Effector memory CD8-positive, alpha-beta T cell (primary cell): ENCODE measurements around the gene ADNP.
A peak's percentile ranks its signal among the peaks of the same experiment; 100 is the strongest.
"Not testable (repeated sequence)": the region's sequence is repeated elsewhere in the genome, so short reads cannot be mapped to it uniquely, and the experiment has no call there.

Experiments used
- ATAC-seq: fragments of 150-1000 bp; cut with Tn5 transposase; replicated peaks from 2 replicates; pipeline ENCODE4 v1.10.0; 2021; ENCODE audit warnings: mild to moderate bottlenecking, moderate library complexity
- DNase-seq, 3 experiments: peaks; one replicate each; pipeline ENCODE4 v3.0.0; 2021
- H3K27ac Mint-ChIP-seq, 2 donors: one replicate each; pipeline ENCODE4 v1.8.0; 2022; ENCODE audit warnings: mild to moderate bottlenecking in 2 of 2, mixed read lengths in 2 of 2, moderate library complexity in 2 of 2
- H3K27me3 Mint-ChIP-seq, 2 donors: one replicate each; pipeline ENCODE4 v1.8.0; 2022; ENCODE audit warnings: mixed read lengths in 2 of 2
- H3K36me3 Mint-ChIP-seq: one replicate; pipeline ENCODE4 v1.8.0; 2022; ENCODE audit warnings: mild to moderate bottlenecking, moderate library complexity, mixed read lengths; ENCODE audit not compliant: insufficient read depth
- H3K4me1 Mint-ChIP-seq, 2 donors: one replicate each; pipeline ENCODE4 v1.8.0; 2022; ENCODE audit warnings: low read depth in 2 of 2, mixed read lengths in 2 of 2
- H3K4me3 Mint-ChIP-seq, 2 donors: one replicate each; pipeline ENCODE4 v1.8.0; 2022; ENCODE audit warnings: mild to moderate bottlenecking in 2 of 2, mixed read lengths in 2 of 2, moderate library complexity in 2 of 2
- H3K9me3 Mint-ChIP-seq, 2 donors: one replicate each; pipeline ENCODE4 v1.8.0; 2022; ENCODE audit warnings: mixed read lengths in 2 of 2
- total RNA-seq, 9 experiments: gene quantifications; one replicate each; lab custom pipeline; 2026; lab: John Stamatoyannopoulos, UW

The ADNP gene
- 91.8 to 188 (median 122) reads per million in 9 experiments for total RNA-seq

DNA sequence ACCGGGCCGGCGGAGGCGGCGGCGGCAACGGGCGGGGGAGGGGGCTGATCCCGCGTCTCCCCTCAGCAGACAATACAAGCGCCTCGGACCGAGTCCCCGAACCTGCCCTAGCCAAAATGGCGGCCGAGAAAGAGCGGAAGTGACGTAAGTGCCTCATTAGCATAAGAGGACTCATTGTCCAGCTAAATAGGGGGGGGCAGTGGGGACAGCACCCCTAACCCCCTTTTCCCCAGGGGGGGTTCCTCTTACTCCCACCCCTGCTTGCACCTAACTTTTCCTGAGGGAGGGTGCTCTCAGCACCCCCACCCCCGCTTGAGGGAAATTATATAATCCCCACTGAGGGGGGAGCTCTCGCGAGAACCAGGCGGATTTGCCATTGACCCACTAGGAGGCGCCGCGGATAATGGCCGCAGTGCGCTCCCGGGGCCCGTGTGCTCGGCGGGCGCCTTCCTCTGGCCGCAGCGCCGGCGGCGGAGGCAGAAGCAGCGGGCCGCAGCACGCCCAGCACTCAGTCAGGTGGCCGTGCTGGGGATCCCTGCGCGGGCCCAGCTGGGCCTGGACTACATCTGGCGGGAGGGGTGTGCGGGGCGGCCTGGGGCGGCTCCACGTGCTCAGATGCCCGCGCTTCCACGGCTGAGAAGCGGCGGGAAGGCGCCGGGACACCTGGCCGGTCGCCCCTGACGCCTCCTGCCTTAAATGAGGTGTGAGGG, at the start of gene ADNP:
ADNP (minus strand) TSS at position 132 of the 710 bp plus-strand sequence. CDS start 27,441 bp downstream, outside the sequence.
- no peaks in the 10 kb centered on the region for H3K27me3 Mint-ChIP-seq
- DNase-seq (peak; percentile 90 to 93 (median 90)), ATAC-seq (peak; percentile 68)
- peaks cover 66% of the 10 kb centered on the region for H3K36me3 Mint-ChIP-seq
- H3K27ac Mint-ChIP-seq: peak within 1 kb of the TSS; percentile 98
- H3K4me1 Mint-ChIP-seq: peaks cover 28 to 31% of the 10 kb centered on the region in 2 donors
- peak within 1 kb of the TSS; percentile 96 to 99 for H3K4me3 Mint-ChIP-seq
- no peaks in the 10 kb centered on the region for H3K9me3 Mint-ChIP-seq

DNA sequence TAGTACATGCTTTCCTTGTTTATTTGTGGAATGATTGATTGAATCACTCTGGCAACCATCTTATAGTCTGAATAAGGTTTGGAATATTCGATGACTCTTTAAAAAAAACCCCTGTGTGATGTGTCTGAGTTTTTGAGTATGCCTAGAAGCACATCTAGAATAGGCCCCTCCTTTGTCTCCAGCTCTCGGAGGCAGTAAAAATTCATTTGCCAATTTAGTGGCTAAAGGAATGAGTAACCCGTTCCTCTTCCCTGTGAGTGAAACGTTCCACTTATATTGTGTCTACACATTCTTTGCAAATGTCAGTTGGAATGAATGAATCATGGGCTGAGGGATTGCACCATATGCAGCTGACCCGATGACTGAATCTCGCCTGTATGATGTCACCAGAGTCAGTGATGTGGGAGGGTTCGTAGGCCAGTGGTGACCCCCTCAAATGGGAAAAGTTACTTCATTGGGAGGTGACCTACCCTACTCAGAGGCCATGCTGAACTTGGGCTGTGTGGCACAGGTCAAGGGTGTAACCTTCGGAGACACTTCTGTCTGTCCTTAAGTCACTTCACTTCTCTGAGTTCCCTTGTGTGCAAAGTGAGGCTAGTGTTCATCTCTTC, 48.9 kb upstream of the ADNP start:
- Mint-ChIP-seq H3K36me3 (no peaks in the 10 kb centered on the region), H3K4me1 (peaks cover 0 to 6% of the 10 kb centered on the region in 2 donors), H3K9me3 (no peaks in the 10 kb centered on the region), H3K4me3 (no peak overlapping the region), H3K27me3 (peaks cover 53 to 93% of the 10 kb centered on the region in 2 donors), H3K27ac (peak overlapping the region in 1 of 2 donors; percentile 4)
- DNase-seq (no peak), ATAC-seq (no peak)

DNA sequence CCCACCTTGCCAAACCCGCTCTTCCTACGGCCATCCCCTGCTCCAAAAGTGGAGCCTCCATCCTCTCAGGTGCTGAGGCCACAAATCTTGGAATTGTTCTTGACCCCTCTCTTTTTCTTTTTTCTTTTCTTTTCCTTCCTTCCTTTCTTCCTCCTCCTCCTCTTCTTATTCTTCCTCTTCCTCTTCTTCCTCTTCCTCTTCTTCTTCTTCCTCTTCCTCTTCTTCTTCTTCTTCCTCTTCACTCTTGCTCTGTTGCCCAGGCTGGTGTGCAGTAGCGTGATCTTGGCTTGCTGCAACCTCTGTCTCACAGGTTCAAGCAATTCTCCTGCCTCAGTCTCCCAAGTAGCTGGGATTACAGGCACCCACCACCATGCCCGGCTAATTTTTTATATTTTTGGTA, 47.3 kb upstream of the ADNP start:
- not testable (repeated sequence) for H3K27ac Mint-ChIP-seq, DNase-seq, H3K36me3 Mint-ChIP-seq, ATAC-seq, H3K4me3 Mint-ChIP-seq, H3K4me1 Mint-ChIP-seq, H3K9me3 Mint-ChIP-seq
- peaks cover 47 to 88% of the 10 kb centered on the region in 2 donors for H3K27me3 Mint-ChIP-seq

DNA sequence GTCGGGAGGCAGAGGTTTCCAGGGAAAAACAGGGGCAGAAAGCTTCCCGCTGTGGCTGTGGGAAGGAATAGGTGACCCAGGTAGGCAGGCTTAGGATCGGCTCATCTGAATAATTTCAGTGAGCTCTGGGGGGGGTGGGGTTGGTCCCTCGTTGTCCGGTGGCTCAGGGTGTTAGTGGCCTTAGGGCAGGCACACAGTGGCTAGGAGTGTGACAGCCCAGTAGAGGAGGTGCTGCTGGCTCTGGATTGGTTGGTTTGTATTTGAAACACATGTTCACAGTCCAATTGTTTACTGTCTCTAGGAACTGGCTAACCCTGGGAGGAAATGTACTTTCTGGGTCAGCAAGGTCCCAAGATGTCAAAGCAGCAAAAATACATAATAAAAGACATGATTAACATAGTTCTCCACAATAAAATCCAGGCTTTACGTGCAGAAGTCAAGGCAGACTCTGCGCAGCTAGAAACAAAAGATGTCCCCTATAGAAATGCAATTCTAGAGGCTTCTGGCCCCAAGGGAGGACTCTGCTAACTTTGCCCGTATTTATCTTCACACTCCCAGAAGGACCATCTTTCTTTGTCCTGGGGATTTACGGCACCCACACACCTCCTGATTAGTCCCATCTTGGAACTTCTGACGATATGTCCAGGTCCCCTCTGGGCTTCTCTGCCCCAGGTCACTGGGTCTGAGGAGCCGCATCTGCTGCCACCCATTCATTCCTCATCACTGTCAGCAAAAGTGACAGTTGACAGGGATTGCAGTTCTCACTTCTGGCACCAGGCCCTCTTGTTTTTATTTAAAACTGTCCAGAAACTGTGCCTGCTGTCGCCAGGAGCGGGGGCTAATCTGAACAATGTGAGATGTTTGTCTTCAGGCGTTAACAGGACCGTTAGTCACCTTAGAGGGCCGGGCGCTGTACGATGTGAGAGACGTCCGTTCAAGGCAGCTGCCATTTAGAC, 46.1 kb upstream of the ADNP start:
- no peak overlapping the region for H3K4me3 Mint-ChIP-seq
- ATAC-seq (no peak), DNase-seq (no peak)
- H3K4me1 Mint-ChIP-seq: peaks cover 0 to 6% of the 10 kb centered on the region in 2 donors
- H3K27me3 Mint-ChIP-seq: peaks cover 46 to 84% of the 10 kb centered on the region in 2 donors
- no peaks in the 10 kb centered on the region for H3K36me3 Mint-ChIP-seq
- H3K27ac Mint-ChIP-seq: no peak overlapping the region
- H3K9me3 Mint-ChIP-seq: no peaks in the 10 kb centered on the region

DNA sequence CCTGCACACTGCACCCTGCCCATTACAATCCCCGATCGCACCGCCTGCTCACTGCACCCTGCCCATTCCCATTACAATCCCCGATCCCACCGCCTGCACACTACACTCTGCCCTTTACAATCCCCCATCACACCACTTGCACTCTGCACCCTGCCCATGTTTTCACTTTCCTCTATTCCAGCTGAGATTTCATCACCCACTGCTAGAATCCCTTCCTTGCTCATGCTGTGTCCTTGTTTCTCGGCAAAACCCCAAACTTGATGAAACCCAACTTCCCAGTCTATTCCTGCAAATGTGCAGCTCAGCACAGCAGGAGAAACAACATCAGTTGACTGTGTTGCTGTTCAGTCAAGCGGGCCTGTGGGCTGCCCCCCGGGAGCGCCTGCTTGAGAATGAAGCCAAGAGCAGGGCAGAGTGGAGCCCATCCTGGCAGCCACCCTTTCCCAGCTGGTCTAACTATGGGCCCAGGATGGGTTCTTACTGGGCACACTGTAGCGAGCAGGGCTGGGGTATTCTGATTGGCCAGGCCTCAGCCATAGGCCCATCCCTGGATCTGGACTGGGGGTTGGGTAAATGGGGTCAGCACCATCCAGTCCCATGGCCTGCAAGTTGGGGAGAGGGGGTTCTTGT, 44.6 kb upstream of the ADNP start:
- Mint-ChIP-seq H3K27me3 (peaks cover 45 to 73% of the 10 kb centered on the region in 2 donors), H3K36me3 (no peaks in the 10 kb centered on the region), H3K4me3 (no peak overlapping the region), H3K9me3 (no peaks in the 10 kb centered on the region), H3K27ac (no peak overlapping the region), H3K4me1 (peaks cover 0 to 2% of the 10 kb centered on the region in 2 donors)
- DNase-seq (no peak), ATAC-seq (no peak)

DNA sequence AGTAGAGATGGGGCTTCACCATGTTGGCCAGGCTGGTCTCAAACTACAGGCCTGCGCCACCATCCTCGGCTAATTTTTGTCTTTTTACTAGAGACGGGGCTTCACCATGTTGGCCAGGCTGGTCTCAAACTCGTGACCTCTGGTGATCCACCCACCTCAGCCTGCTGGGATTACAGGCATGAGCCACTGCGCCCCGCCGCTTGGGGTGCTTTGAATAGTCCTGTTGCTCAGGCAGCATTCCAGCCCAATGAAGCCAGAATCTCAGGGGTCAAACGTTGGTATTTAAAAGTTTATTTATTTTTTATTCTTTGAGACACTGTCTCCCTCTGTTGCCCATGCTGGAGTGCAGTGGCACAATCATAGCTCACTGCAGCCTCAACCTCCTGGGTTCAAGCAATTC, 38.7 kb upstream of the ADNP start:
- ATAC-seq (no peak), DNase-seq (no peak)
- Mint-ChIP-seq H3K27me3 (peaks cover 11 to 30% of the 10 kb centered on the region in 2 donors), H3K4me1 (no peaks in the 10 kb centered on the region), H3K9me3 (no peaks in the 10 kb centered on the region), H3K27ac (no peak overlapping the region), H3K36me3 (no peaks in the 10 kb centered on the region), H3K4me3 (no peak overlapping the region)

DNA sequence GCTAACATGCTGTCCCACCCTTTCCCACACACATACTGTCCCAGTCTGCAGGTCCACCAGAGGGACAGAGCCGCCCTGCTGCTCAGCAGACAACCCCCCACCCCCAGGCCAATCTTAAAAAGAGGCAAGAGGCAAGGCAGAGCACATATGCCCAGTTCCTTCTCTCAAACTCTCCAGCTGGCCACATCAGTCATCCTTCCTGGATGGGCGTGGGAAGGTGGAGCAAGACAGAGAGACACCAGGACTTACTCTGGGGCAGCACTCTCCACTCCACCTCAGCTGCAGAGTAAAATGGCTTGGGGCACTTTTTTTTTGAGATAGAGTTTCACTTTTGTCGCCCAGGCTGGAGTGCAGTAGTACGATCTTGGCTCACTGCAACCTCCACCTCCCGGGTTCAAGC, 38.2 kb upstream of the ADNP start:
- peaks cover 11 to 26% of the 10 kb centered on the region in 2 donors for H3K27me3 Mint-ChIP-seq
- ATAC-seq: no peak
- H3K4me3 Mint-ChIP-seq: no peak overlapping the region
- H3K36me3 Mint-ChIP-seq: peaks cover 3% of the 10 kb centered on the region
- H3K9me3 Mint-ChIP-seq: no peaks in the 10 kb centered on the region
- H3K27ac Mint-ChIP-seq: no peak overlapping the region
- DNase-seq: no peak
- H3K4me1 Mint-ChIP-seq: no peaks in the 10 kb centered on the region

DNA sequence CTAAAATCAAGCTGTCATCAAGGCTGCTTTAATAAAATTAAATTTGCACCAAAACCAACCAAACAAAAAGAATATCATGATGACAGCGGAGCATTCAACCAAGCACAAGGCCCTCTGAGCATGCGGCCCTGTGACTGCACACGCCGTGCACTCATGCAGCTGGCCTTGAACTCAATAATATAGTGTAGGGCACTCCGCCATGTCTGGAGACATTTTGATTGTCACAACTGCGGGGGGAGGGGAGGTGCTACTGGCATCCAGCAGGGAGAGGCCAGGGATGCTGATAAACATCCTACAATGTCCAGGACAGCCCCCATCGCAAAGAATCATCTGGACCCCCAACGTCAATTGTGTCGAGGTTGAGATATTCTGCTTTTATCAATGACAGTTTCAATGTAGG, 37.1 kb upstream of the ADNP start:
- H3K9me3 Mint-ChIP-seq: no peaks in the 10 kb centered on the region
- no peaks in the 10 kb centered on the region for H3K4me1 Mint-ChIP-seq
- ATAC-seq (no peak), DNase-seq (no peak)
- H3K4me3 Mint-ChIP-seq: no peak overlapping the region
- H3K36me3 Mint-ChIP-seq: peaks cover 3% of the 10 kb centered on the region
- peaks cover 9 to 21% of the 10 kb centered on the region in 2 donors for H3K27me3 Mint-ChIP-seq
- no peak overlapping the region for H3K27ac Mint-ChIP-seq

DNA sequence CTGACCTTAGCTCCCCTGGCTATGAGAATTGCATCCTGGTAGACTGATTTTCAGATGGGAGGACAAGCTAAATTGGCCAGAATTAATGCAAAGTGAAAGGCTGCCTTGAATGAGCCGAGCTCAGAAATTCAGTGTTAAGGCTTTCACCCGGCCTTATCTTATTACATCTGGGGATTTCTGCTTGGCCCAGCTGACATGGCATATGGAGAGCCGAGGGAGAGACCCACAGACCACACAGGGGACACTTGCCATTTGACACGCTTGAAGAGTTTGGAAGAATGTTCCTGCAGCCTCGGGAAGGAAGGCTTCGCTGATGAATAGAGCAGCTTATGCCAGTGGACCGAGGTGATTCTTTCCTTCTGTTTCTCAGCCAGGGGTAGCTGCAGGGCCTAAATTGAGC, 36.3 kb upstream of the ADNP start:
- ATAC-seq: no peak
- Mint-ChIP-seq H3K36me3 (peaks cover 6% of the 10 kb centered on the region), H3K4me3 (no peak overlapping the region), H3K4me1 (no peaks in the 10 kb centered on the region), H3K27me3 (peaks cover 6 to 15% of the 10 kb centered on the region in 2 donors), H3K9me3 (no peaks in the 10 kb centered on the region), H3K27ac (no peak overlapping the region)
- no peak for DNase-seq

DNA sequence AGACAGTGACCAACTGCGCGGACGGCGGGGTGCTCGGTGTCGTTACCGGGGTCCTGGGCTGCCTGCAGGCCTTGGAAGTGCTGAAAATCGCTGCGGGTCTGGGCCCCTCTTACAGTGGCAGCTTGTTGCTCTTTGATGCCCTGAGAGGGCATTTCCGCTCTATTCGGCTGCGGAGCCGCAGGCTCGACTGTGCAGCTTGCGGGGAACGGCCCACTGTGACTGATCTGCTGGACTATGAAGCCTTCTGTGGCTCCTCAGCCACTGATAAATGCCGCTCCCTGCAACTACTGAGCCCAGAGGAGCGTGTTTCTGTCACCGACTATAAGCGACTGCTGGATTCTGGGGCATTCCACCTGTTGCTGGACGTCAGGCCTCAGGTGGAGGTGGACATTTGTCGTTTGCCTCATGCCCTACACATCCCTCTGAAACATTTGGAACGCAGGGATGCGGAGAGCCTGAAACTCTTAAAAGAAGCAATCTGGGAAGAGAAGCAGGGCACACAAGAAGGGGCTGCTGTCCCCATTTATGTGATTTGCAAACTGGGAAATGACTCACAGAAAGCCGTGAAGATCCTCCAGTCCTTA, 28.4 kb upstream of the ADNP start:
- Mint-ChIP-seq H3K4me1 (peaks cover 27 to 34% of the 10 kb centered on the region in 2 donors), H3K4me3 (peak overlapping the region; percentile 96 to 97), H3K36me3 (peaks cover 35% of the 10 kb centered on the region), H3K27ac (peak overlapping the region; percentile 99 to 100), H3K27me3 (no peaks in the 10 kb centered on the region), H3K9me3 (no peaks in the 10 kb centered on the region)
- ATAC-seq (no peak), DNase-seq (no peak)

DNA sequence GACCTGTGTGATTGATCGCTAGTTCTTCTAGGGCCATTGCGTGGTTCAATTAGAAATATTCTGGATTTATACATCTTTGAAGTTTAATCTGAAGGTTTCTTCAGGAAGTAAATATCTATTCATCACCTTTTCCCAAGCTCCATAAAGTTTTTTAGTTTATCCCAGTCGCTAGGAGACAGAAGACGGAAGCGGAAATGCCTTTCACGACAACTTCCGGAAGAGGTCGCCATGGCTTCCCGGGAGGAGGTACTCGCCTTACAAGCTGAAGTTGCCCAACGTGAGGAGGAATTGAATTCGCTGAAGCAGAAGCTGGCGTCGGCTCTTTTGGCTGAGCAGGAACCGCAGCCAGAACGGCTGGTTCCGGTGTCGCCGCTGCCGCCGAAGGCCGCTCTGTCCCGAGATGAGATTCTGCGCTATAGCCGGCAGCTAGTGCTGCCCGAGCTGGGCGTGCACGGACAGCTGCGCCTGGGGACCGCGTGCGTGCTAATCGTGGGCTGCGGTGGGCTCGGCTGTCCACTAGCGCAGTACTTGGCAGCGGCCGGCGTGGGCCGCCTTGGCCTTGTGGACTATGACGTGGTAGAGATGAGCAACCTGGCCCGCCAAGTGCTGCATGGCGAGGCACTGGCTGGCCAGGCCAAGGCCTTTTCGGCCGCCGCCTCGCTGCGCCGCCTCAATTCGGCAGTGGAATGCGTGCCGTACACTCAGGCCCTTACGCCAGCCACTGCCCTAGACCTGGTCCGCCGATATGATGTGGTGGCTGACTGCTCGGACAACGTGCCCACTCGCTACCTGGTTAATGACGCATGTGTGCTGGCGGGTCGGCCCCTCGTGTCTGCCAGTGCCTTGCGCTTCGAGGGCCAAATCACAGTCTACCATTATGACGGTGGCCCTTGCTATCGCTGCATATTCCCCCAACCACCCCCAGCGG, 27.6 kb upstream of the ADNP start, which contains the start of gene MOCS3:
MOCS3 (plus strand) TSS at position 204 of the 928 bp plus-strand sequence; CDS start at position 229, 25 bp downstream.
- H3K9me3 Mint-ChIP-seq: no peaks in the 10 kb centered on the region
- H3K36me3 Mint-ChIP-seq: peaks cover 41% of the 10 kb centered on the region
- H3K27me3 Mint-ChIP-seq: no peaks in the 10 kb centered on the region
- peak within 1 kb of the TSS; percentile 99 to 100 for H3K27ac Mint-ChIP-seq
- ATAC-seq (peak; percentile 84), DNase-seq (peak in 2 of 3 experiments; percentile 76 to 79)
- H3K4me3 Mint-ChIP-seq: peak within 1 kb of the TSS; percentile 96 to 97
- peaks cover 27 to 34% of the 10 kb centered on the region in 2 donors for H3K4me1 Mint-ChIP-seq
